Embryonic facial prominence (tissue), 1 donor: ENCODE data around the gene KATNAL1.

Experiments
- DNase-seq: peaks from one replicate; pipeline ENCODE4 v3.0.0-alpha.2; 2016; ENCODE audit errors: extremely low spot score

The KATNAL1 gene

GRCh38 chr13:30332456-30333143, 25.2 kb upstream of the KATNAL1 start:
- DNase-seq, result no peak

- no peak for DNase-seq
Measured at GRCh38 chr13:30331331-30331771, 24.0 kb upstream of the KATNAL1 start.

- no peak for DNase-seq
Measured at GRCh38 chr13:30329009-30329585, 21.7 kb upstream of the KATNAL1 start.

DNA sequence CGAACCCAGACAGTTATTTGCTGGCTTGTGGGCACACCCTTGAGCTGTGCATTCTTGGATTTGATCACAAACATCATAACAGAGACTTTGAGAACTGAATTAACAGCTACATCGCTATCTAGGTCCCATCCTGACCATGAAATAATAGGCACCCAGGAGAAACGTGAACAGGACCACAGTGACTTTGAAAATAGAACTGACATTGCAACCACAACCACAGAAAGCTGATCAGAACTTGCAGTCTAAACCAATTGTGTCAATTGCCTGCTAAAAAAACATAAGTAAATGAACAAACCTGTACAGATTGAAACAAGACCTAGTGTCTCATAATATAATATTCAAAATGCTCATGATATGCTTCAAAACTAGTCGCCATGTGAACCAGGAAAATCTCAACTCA, 18.3 kb upstream of the KATNAL1 start:
- no peak for DNase-seq

GRCh38 chr13:30323524-30323923, 16.2 kb upstream of the KATNAL1 start:
- no peak for DNase-seq

DNA sequence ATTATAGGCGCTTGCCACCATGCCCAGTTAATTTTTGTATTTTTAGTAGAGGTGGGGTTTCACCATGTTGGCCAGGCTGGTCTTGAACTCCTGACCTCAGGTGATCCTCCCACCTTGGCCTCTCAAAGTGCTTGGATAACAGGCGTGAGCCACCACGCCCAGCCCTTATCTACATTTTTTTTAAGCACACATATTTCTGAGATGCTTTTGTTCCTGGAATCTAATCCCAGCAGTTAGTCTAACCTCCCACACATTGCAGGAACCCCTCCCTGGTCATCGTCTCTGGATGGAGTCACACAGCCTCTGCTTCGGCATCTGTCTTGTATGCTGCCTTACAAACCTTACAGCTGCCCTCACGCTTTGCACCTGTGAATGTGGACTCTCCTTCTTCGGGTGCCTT, 15.1 kb upstream of the KATNAL1 start:
- no peak for DNase-seq

DNA sequence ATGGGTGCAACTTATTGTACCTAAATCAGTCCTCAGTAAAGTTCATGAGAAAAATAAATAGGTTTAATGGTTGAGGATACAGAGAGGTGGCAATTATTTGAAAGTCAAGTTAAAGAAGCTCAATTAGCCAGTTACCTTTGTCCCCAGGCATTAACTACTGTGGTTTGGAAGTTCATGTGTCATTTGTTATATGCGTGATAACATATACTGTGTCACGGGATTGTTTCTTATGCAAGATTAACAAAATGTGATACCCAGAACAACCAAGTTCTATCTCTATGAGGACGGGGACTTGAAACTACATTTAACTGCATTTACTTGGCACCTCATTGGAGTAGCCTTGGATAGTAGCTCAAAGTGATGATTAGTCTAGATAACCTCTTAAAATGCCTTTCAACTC, 13.9 kb upstream of the KATNAL1 start:
- no peak for DNase-seq

DNA sequence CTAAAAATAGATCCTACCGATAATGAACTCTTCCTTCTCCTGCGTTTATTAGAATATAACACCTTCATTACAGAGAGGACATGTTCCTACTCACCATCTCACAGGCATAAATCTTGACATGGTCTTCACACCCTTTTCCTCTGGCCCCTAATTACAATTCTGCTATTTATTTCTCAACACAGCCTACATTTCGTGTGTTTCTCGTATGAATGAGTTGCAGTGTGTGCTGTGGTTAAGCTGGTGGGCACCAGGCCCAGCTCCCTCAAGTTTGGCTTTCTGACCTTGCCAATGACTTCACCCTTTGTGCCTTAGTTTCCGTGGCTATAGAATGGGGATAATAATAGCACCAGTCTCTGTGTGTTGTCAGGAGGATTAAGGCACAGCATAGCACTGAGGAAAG, 12.3 kb upstream of the KATNAL1 start:
- no peak for DNase-seq

DNA sequence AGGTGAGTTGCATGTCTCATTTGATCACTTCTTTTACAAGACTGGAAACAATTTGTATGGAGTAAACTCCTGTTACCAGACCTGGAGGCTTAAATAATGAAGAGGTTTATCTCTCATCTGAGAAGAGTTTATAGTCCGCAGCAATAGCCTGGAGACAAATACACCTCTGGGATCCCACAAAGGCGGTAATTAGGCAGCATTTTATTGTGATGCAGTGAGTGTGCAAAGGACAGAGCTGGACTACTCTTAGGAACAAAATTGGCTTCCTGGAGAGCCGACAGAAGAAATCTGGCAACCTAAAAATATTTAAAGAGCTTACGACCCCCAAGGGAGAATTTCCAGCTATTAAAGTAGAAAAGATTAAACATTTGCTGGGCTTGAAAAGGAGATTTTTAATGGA, 11.8 kb upstream of the KATNAL1 start:
- no peak for DNase-seq

GRCh38 chr13:30318026-30318425, 10.7 kb upstream of the KATNAL1 start:
- DNase-seq, result no peak

DNA sequence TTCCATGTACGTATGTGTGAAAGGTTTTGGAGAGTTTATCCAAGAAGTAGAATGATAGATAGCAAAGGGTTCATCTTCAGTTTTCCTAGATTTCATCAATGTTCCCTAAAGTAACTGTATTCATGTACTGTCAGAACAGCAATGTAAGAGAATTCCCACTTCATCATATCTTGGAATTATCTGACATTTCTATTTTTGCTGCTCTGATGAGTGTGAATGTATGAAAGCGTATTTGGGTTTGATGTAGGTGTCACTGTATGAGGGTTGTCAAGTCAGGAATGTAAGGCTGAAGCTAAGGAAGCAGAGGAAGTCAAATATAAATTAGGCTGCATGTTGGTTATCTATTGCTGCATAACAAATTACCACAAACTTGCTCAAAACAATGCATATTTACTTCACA, 7.2 kb upstream of the KATNAL1 start:
- DNase-seq, result no peak

GRCh38 chr13:30314069-30314468, 6.7 kb upstream of the KATNAL1 start:
- no peak for DNase-seq

- DNase-seq, result no peak
Measured at GRCh38 chr13:30313311-30313710, 6.0 kb upstream of the KATNAL1 start.

GRCh38 chr13:30312904-30313303, 5.6 kb upstream of the KATNAL1 start:
- DNase-seq, result no peak

DNA sequence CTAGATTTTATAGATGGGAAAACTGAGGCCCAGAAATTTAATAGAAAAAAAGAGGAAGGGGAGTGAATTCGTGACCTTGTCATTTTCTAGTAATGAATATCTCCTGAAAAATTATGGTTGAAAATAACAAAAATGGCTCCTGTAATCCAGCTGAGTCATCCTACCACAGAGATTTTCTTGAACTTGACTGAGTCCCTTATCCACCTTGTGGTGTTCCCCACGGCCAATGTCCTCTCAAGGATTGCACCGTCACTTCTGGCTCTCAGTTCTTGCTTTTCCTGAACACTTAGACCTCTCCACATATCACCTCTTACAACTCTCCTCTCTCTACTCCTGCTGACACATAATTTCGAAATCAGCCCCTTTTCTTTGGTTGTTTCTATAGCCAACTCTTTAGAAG, 1.2 kb upstream of the KATNAL1 start:
- no peak for DNase-seq

- DNase-seq, result no peak
Measured at GRCh38 chr13:30307971-30308290, 580 bp upstream of the KATNAL1 start.

GRCh38 chr13:30306762-30307193, 573 bp downstream of the KATNAL1 start:
- DNase-seq, result peak; percentile 82

GRCh38 chr13:30305456-30305970, 1.8 kb downstream of the KATNAL1 start:
- no peak for DNase-seq

GRCh38 chr13:30303269-30303668, 4.1 kb downstream of the KATNAL1 start:
- DNase-seq, result no peak

DNA sequence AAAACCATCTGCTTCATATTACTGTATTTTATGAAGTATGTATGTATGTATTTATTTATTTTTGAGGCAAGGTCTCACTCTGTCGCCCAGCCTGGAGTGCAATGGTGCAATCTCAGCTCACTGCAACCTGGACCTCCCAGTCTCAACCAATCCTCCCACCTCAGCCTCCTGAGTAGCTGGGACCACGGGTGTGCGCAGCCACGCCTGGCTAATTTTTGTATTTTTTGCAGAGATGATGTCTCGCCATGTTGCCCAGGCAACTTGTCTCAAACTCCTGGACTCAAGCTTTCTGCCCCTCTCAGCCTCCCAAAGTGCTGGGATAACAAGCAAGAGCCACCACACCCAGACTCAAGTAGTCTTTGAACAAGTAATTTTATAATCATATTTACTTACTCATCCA, 5.5 kb downstream of the KATNAL1 start:
- no peak for DNase-seq

GRCh38 chr13:30300596-30300995, 6.8 kb downstream of the KATNAL1 start:
- no peak for DNase-seq

DNA sequence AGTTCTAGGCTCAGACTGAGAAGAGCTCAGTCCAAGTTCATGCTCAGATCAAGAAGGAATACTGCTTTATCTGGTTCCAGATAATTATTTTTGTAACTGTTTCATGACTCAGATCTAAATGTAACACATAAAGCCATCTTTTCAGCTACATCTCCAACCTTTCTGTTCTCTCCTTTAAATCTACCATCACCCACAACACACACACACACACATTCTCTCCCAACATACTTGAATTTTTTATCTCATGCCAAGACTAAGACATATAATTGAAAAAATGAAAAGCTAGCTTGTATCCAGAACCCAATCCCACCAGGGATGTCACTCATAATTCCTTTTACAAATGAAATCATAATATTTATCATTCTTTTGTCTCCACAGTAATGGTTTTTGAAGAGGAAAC, 7.6 kb downstream of the KATNAL1 start:
- no peak for DNase-seq

- no peak for DNase-seq
Measured at GRCh38 chr13:30295116-30295515, 12.2 kb downstream of the KATNAL1 start.

- DNase-seq, result no peak
Measured at GRCh38 chr13:30294004-30294403, 13.3 kb downstream of the KATNAL1 start.
